ENCODE data around the gene MATN4.

The MATN4 gene

GRCh38 chr20:45289942-45290676 is 18.0 kb downstream of the MATN4 start:
- no peak for DNase-seq

- no peak for DNase-seq
Measured at GRCh38 chr20:45288860-45289259, 19.2 kb downstream of the MATN4 start.

GRCh38 chr20:45288376-45288775 is 19.7 kb downstream of the MATN4 start:
- DNase-seq = no peak

- no peak for DNase-seq
Measured at GRCh38 chr20:45283551-45284057, 24.5 kb downstream of the MATN4 start.

GRCh38 chr20:45282700-45283550 is 25.2 kb downstream of the MATN4 start:
- DNase-seq = no peak

- no peak for DNase-seq
Measured at GRCh38 chr20:45279992-45280391, 28.1 kb downstream of the MATN4 start.

GRCh38 chr20:45275338-45275737 is 32.8 kb downstream of the MATN4 start:
- DNase-seq = no peak

- DNase-seq = no peak
Measured at GRCh38 chr20:45269754-45270270, 38.3 kb downstream of the MATN4 start.

GRCh38 chr20:45269056-45269455 is 39.0 kb downstream of the MATN4 start:
- DNase-seq = no peak

- no peak for DNase-seq
Measured at GRCh38 chr20:45268531-45268930, 39.6 kb downstream of the MATN4 start.

GRCh38 chr20:45266977-45267376 is 41.1 kb downstream of the MATN4 start:
- DNase-seq = no peak

- no peak for DNase-seq
Measured at GRCh38 chr20:45263556-45264266, 44.4 kb downstream of the MATN4 start.

GRCh38 chr20:45258664-45259063 is 49.4 kb downstream of the MATN4 start:
- DNase-seq = no peak

GRCh38 chr20:45258259-45258658 is 49.8 kb downstream of the MATN4 start:
- DNase-seq = no peak

- no peak for DNase-seq
Measured at GRCh38 chr20:45257711-45258110, 50.4 kb downstream of the MATN4 start.

GRCh38 chr20:45257161-45257560 is 50.9 kb downstream of the MATN4 start:
- DNase-seq = no peak

- DNase-seq = no peak
Measured at GRCh38 chr20:45254383-45255262, 53.5 kb downstream of the MATN4 start, which contains the start of gene SLPI. TSS of gene SLPI (minus strand) at chr20:45254564. CDS start at chr20:45254543, 21 bp downstream.

- no peak for DNase-seq
Measured at GRCh38 chr20:45253261-45253660, 54.8 kb downstream of the MATN4 start.

GRCh38 chr20:45251884-45252560 is 56.1 kb downstream of the MATN4 start:
- no peak for DNase-seq

- DNase-seq = no peak
Measured at GRCh38 chr20:45248609-45249008, 59.5 kb downstream of the MATN4 start.

- no peak for DNase-seq
Measured at GRCh38 chr20:45247865-45248264, 60.2 kb downstream of the MATN4 start.
